Activated CD4-positive, alpha-beta T cell treated with anti-CD3 and anti-CD28 coated beads, Interleukin-2, Interleukin-6, amounts not matched to agents 100 ng/mL and 50 ng/mL, durations not matched to agents 16 hours and 8 hours (primary cell): ENCODE measurements around the gene PRDM15.

Experiments
- DNase-seq: peaks from one replicate; pipeline ENCODE4 v3.0.0-alpha.2; 2020

The PRDM15 gene, protein sequence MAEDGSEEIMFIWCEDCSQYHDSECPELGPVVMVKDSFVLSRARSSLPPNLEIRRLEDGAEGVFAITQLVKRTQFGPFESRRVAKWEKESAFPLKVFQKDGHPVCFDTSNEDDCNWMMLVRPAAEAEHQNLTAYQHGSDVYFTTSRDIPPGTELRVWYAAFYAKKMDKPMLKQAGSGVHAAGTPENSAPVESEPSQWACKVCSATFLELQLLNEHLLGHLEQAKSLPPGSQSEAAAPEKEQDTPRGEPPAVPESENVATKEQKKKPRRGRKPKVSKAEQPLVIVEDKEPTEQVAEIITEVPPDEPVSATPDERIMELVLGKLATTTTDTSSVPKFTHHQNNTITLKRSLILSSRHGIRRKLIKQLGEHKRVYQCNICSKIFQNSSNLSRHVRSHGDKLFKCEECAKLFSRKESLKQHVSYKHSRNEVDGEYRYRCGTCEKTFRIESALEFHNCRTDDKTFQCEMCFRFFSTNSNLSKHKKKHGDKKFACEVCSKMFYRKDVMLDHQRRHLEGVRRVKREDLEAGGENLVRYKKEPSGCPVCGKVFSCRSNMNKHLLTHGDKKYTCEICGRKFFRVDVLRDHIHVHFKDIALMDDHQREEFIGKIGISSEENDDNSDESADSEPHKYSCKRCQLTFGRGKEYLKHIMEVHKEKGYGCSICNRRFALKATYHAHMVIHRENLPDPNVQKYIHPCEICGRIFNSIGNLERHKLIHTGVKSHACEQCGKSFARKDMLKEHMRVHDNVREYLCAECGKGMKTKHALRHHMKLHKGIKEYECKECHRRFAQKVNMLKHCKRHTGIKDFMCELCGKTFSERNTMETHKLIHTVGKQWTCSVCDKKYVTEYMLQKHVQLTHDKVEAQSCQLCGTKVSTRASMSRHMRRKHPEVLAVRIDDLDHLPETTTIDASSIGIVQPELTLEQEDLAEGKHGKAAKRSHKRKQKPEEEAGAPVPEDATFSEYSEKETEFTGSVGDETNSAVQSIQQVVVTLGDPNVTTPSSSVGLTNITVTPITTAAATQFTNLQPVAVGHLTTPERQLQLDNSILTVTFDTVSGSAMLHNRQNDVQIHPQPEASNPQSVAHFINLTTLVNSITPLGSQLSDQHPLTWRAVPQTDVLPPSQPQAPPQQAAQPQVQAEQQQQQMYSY

DNA sequence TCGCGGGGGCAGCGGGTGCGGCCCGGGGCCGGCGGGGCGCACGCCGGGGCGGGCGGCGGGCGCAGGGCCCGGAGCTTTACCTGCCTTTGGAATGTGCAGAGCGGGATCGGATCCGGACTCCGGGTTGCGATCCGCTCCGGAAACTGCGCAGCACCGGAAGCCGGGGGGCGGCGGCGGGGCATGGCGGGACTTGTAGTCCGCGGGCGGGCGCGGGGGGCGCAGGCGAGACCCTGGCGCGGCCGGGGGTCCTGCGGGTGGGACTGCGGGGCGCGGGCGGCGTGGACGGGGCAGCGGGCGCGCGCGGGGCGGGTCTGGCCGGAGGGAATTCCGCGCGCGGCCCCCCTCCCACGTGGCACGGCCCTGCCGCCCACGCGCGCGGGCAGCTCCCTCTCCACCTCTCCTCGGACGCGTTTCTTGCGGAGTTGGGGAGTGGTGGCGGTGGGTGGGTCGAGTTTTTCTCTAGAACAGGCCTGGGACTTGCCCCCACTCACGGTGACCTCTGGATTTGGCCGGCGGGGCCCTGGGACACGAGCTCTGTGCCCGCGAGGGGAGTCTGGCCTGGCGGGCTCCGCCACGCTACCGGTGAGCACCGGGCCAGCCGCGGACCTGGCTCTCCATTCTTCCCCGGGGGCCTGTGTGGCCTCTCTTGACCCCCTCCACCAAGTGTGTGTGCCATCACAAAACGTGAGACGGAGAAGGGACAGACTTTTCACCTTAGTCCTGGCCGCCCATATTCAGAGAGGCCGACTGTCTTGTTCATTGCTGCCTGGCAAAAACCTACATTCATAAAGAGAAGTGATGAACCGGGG, at the start of gene PRDM15:
Gene PRDM15, minus strand, starts transcription at position 155 of the 809 bp plus-strand sequence. CDS start 18,981 bp downstream, outside the sequence.
- peak; percentile 87 for DNase-seq

GRCh38 chr21:41928621-41929220, 49.6 kb upstream of the PRDM15 start:
- no peak for DNase-seq

DNA sequence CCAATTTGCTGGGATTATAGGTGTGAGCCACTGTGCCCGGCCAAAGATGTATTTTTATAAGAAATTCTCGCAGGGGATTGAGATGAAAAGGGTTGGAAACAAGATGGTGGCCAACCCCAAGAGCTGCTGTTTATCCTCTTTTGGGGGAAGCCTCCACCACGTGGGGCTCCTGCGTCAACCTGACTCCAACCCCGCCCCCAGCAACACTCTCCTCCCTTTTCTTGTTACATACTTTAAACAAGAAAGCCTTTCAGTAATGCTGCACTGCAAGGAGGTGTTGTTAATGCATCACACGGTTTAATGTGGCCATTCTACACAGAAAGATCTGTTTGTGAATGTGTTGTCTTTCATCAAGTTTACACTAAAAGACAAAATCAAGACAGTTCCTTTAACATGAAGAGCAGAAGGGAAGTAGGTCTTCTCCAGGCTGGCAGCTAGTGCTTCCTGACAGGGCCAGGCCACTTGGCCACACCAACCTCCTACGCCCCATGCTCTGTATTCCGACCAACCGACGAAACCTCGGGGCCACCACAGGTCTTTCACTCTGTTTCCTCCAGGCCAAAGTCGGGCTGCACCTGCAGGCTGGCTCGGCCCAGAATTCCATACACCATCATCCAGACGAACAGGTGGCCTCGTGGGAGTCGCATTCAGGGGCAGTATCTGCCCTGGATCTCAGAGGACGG, 48.7 kb upstream of the PRDM15 start:
- no peak for DNase-seq

GRCh38 chr21:41926807-41927171, 47.6 kb upstream of the PRDM15 start:
- no peak for DNase-seq

DNA sequence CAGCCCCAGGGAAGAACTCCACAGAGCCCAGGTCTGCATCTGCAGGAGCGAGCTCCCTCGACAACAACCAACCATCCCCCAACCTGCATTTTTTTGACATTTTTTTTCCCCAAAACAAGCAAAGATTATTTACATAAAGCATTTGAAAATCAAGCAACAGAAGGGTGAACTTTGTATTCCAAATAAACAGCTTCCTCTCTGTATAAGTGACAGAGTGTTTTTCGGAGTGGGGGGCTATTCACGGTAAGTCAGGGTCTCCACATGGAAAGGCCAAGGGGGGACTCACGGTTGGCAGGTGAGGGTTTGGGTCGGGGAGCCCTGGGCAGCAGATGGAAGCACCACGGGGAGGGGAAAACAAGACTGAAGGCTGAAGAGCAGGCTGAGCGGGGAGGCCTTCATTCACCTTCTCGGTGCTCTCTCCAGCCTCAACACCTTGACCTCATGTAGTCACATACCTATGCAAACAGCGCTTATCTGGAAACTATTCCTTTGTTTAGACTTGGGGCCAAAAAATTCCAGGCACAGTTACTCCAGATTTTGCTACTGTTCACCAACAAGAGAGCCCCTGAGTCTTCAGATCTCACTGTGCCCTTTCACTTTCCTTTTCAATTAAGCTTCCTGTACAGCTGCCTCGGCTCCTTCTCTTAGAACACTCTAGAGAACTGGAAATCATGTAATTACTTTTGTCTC, 47.1 kb upstream of the PRDM15 start:
- peak; percentile 67 for DNase-seq

DNA sequence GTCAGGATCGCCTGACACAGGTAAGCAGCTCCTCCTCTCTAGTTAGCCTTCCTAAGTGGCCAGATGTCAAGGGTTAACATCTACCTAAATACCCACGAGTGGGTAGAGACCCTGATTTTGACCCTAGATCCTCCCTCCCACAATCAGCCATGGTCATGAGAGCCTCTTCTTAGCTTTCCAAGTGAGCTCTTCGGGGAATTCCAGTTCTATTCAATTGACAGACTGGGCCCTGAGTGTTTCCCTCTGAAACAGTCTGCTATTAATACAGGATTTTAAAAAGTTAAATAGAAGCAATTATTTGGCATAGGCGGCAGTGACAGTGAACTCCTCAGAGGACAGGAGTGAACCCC, 46.6 kb upstream of the PRDM15 start:
- DNase-seq = no peak

GRCh38 chr21:41924368-41924754, 45.2 kb upstream of the PRDM15 start:
- no peak for DNase-seq

- peak; percentile 13 for DNase-seq
These were observed 44.7 kb upstream of the PRDM15 start for GRCh38 chr21:41923631-41924367.

DNA sequence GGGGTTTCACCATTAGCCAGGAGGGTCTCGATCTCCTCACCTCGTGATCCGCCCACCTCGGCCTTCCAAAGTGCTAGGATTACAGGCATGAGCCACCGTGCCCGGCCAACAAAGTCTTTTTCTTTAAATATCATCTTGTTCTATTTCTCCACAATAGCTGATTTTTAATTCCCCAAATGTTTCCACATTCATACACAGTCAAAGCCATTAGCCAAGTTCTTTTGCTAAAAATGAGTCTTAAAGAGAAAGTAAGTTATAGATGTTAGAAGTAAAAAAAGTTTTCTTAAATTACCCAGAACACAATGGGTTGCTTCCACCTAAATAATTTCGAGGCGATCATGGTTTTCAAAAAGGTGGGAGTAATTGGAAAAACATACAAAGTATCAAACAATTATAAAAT, 44.0 kb upstream of the PRDM15 start:
- DNase-seq = no peak

GRCh38 chr21:41921021-41921420, 41.9 kb upstream of the PRDM15 start:
- DNase-seq = no peak

GRCh38 chr21:41920476-41920875, 41.3 kb upstream of the PRDM15 start:
- no peak for DNase-seq

- DNase-seq = no peak
These were observed 40.7 kb upstream of the PRDM15 start for GRCh38 chr21:41919666-41920398.

DNA sequence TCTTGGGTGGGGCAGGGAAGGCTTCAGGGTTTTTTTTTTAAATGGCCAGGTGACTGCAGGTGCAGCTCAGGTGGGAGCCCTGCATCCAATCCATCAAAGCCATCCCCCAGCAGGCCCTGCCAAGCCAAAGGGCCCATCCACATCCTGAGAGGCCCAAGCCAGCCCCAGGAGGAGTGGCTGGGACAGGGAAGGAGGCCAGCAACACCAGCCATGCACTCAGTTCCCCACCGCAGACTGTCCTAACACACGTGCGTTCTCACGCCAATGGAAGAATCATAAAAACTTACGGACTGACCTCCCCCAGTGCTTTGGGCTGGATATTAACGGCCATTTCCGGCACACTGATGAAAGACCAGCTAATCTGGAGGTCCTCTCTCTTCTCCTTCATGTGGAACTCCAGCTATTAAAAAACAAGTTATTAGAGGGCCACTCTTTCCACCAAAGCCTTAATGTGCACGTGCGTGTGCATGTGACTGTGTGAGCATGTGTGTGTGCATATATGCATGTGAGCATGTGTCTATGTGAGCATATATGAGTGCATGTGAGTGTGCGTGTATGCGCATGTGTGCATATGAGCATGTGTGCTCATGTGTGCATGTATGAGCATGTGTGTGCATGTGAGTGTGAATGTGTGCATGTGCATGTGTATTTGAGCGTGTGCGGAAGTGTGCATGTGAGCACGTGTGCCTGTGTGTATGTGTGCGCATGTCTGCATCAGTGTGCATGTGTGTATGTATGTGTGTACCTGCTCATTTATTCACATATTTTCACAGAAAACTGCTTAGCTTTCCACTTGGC, 39.6 kb upstream of the PRDM15 start:
- DNase-seq = no peak

GRCh38 chr21:41917531-41917930, 38.4 kb upstream of the PRDM15 start:
- no peak for DNase-seq

DNA sequence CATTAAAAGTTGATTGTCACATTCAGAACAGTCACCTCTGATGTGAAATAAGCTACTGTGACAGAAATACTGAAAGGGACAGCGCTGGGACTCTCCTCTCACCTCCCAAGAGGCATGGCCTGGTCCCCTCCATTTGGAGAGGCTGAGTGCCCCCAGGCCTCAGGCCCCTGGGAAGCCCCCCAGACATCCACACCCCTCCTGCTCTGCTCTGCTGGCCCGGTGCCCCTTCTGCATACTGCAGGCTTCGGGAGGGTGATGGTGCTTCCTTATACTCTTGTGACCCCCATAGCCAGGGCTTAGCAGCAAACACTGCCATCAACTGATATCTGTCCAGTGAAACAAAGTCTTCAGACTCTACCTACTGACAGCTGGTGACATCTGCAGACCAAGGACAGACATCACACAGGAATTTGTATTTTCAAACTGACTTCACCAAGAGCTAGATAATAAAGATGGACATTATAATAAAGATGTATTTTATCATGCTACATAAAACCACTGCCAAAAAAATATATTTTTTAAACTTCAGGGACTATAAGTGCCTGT, 37.8 kb upstream of the PRDM15 start:
- no peak for DNase-seq

- DNase-seq = no peak
These were observed 35.8 kb upstream of the PRDM15 start for GRCh38 chr21:41914965-41915364.

- no peak for DNase-seq
These were observed 35.2 kb upstream of the PRDM15 start for GRCh38 chr21:41914358-41914757.

DNA sequence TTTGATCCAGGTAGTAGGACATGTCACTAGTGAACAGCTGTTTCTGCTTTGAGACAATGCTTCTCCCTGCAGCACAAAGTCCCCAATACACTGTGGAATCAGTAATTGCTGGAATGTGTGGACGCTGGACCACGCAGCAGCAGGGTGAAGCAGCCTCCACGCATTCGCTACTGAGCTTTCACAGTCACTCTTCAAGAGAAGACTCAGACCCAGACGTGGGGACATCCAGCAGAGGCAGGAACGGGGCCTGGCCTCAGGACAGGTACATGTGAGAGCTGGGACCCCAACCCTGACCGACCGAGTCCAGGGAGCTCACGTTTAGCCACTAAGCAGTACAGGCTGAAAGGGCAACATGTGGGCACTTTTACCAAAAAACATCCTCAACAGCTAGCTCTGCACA, 34.1 kb upstream of the PRDM15 start:
- DNase-seq = no peak
